PC-9 (cell line): Measurements from ENCODE around the gene CFAP20DC.

Experiments
- CTCF ChIP-seq: fragments of 200-600 bp; sonication (generic); conservative IDR thresholded peaks from 2 replicates; pipeline ENCODE4 v1.6.1; 2017; ENCODE audit warnings: mixed run types, antibody characterized with exemption, mild to moderate bottlenecking, moderate library complexity
- EZH2 ChIP-seq: fragments of 200-600 bp; sonication (generic); IDR thresholded peaks from 2 replicates; pipeline ENCODE4 v1.8.0; 2017; ENCODE audit warnings: antibody characterized with exemption, low read depth

GRCh38 chr3:59094446-59094845 is 44.6 kb upstream of the CFAP20DC start:
- no peak for TF ChIP-seq CTCF
- TF ChIP-seq EZH2 = no peak
